ENCODE results near the gene ALOX12B.

The ALOX12B gene

GRCh38 chr17:8117980-8118768 lies 30.7 kb upstream of the ALOX12B start, which contains the start of gene ALOXE3:
TSS of gene ALOXE3 (minus strand) at chr17:8118514. CDS start at chr17:8117990, 524 bp downstream.
- peak within 1 kb of the TSS; percentile 60 for H3K4me3 ChIP-seq (ENCODE audit: low read length)
- peak; percentile 97 for DNase-seq (ENCODE audit: low read depth)
- no peak for TF ChIP-seq CTCF (IDR thresholded peaks at IDR 0.05; ENCODE audit: insufficient read depth, low read depth, low read length, missing control alignments)

GRCh38 chr17:8117367-8117979 lies 30.0 kb upstream of the ALOX12B start:
- no peak for DNase-seq (ENCODE audit: low read depth)
- peak overlapping the region; percentile 60 for H3K4me3 ChIP-seq (ENCODE audit: low read length)
- TF ChIP-seq CTCF (IDR thresholded peaks at IDR 0.05; ENCODE audit: insufficient read depth, low read depth, low read length, missing control alignments), result no peak

- H3K4me3 ChIP-seq (ENCODE audit: low read length), result no peak overlapping the region
- no peak for TF ChIP-seq CTCF (IDR thresholded peaks at IDR 0.05; ENCODE audit: insufficient read depth, low read depth, low read length, missing control alignments)
- DNase-seq (ENCODE audit: low read depth), result no peak
These were observed 29.3 kb upstream of the ALOX12B start for GRCh38 chr17:8116776-8117175.

DNA sequence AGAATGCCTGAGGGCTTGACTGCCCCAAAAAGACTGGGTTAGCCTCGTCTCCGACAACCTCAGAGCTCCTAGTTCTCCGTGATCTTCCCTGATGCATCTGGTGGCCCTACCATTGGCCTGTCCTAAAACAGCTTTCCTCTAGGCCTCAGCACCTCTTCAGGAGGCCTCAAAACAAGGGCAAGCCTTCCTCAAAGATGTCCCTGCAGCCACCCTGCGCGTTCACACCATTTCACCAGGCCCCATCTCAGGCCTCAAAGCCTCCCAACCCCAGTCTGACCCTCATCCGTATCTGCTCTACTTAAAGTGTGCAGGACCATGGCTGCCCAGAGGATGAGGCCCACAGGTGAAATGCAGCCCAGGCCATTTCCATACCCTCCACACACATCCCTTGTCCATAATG lies 23.4 kb upstream of the ALOX12B start:
- DNase-seq (ENCODE audit: low read depth), result no peak
- H3K4me3 ChIP-seq (ENCODE audit: low read length), result no peak overlapping the region
- TF ChIP-seq CTCF (IDR thresholded peaks at IDR 0.05; ENCODE audit: insufficient read depth, low read depth, low read length, missing control alignments), result no peak

- no peak for DNase-seq (ENCODE audit: low read depth)
- no peak overlapping the region for H3K4me3 ChIP-seq (ENCODE audit: low read length)
- no peak for TF ChIP-seq CTCF (IDR thresholded peaks at IDR 0.05; ENCODE audit: insufficient read depth, low read depth, low read length, missing control alignments)
These were observed 22.9 kb upstream of the ALOX12B start for GRCh38 chr17:8110456-8110804.

DNA sequence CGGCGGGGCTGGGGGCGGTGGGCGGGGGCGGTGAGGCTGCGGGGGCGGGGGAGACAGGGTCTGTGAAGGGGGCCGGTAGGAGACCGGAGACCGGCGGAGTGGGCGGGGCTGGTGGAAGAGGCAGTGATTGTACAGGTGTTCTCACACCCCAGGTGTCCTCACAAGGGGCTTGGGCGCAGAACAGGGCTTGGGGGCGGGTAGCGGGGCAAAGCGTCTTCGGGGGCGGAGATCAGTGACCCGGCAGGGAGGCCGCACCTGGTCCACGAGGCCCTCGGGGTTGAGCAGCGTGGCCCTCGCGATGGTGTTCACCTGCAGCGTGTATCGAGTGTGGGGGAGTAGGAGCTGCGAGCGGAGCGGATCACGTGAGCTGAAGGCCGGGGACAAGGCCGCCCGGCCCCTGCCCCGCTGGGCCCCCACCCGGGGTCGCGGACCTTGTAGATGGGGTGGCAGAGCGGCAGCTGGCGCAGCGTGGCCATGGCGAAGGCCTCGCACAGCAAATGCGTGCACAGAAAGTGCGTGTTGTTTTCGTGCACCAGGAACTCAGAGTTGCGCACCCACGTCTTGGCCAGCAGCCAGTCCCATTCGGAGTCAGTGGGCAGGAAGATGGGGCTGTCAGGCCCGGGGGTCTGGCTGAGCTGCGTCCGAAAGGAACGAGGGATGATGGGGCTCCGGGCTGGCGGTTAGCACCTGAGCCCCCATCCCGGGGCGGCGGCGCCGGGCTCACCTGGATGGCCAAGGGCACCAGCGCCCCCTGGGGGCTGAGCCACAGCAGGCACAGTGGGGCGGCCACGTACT lies 22.3 kb upstream of the ALOX12B start:
- peak overlapping the region; percentile 40 for H3K4me3 ChIP-seq (ENCODE audit: low read length)

More for the DNA sequence above, 22.3 kb upstream of the ALOX12B start:
- TF ChIP-seq CTCF (IDR thresholded peaks at IDR 0.05; ENCODE audit: insufficient read depth, low read depth, low read length, missing control alignments), result peak; percentile 77
- DNase-seq (ENCODE audit: low read depth), result peak; percentile 74

Measured in epithelial cell of esophagus (primary cell).